HT-29 (cell line): ENCODE results near the gene TREH. TPM values are rescaled to one million over a fixed set of nuclear protein-coding genes. Genes with fewer than 3 reads are reported as not detected.

Source experiments
- DNase-seq: peaks from one replicate; pipeline ENCODE4 v3.0.0-alpha.2; 2015; ENCODE audit warnings: low spot score
- total RNA-seq: library from RNA; depleted of rRNA; stranded (reverse); fragments of >200 nt; shearing (Covaris generic); gene quantifications from 2 replicates; pipeline ENCODE4 v1.2.3, GENCODE V29; 2014

The TREH gene
- total RNA-seq, 1 experiment from 2014 or later: 0.05 TPM

DNA sequence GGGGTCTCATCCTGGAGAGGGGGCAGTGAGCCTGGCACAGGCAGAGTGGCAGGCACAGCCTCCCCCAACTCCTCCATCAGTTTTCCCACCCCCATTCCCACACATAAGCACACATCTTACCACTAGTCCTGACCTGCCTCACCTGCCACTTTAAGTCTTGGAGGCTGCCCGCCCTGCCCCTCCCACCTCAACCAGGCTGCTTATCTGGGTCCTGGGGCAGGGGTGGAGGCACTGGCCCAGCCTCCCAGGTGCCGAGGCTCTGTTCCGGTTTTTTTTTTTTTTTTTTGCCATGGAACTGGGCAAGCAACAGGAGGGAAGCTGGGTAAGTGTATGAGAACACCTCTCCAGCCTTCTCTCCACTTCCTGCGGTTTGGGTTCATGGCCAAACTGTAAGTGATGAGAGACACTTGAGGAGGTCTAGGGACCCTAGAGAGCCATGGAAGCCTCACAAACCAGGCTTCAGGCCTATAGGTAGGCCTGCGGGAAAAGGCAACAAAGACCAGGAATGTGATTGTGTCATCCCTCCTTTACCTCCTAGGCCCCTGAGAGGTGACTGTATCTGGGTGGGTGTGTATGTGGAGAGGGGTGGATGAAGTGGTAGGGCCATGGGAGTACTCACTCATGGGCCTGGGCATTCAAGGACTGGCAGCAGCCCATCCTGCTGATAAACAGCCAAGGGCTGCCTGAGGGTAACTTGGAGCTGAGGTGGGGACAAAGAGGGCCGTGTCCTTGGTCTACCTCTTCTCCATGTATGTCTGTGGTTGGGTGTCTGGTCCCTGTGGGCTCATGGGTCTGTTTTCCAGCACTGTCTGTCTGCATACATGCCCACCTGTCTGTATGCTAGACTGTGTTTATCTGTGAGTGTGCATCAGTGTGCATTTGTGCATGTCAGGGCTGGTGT is 49.4 kb downstream of the TREH start:
- peak; percentile 60 for DNase-seq

DNA sequence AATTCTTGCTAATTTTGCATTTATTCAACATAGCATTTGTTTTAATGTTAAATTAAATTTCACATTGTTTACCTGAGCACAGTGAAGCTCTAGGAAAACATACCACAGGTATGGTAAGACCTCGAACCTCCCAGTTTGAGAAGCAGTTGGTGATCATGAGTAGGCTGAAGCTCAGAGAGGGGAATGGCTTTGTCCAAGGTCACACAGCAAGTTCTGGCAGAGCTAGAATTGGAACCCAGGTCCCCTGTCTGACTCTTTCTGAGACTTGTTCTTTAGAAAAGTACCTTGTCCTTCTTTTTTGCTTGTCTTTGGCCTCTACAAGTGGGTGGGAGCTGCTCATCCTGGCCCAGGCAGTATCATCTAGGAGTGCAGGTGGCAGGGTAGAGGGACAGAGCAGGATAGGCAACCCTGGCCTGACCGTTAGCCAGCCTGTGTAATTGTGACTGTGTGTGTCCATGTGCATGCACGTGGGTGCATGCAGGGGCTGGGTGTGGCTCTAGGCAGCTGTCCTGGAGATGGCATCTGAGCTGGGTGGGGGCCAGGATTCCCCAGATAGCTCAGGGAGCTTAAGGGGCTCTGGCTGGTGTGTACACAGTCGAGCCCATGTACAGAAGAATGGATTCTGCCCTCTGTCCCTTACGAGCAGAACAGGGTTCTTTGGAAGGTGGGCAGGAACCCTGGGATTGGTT is 50.4 kb downstream of the TREH start:
- DNase-seq: no peak

DNA sequence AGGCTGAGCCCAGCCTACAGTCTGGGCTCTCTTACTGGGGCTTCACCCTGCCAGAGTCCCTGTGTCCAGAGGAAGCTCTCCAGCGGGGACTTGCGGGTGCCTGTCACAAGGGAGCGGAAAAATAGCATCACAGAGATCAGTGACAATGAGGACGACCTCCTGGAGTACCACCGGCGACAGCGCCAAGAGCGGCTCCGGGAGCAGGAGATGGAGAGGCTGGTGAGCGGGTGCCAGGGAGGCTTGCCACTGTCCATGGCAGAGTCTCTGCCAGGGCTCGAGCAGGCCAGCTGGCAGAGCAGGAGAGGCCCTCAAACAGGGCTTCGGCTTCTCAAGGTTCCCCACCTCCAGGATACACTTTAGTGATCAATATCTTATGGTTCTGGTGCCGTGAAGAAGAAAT is 51.0 kb downstream of the TREH start:
- DNase-seq: no peak

DNA sequence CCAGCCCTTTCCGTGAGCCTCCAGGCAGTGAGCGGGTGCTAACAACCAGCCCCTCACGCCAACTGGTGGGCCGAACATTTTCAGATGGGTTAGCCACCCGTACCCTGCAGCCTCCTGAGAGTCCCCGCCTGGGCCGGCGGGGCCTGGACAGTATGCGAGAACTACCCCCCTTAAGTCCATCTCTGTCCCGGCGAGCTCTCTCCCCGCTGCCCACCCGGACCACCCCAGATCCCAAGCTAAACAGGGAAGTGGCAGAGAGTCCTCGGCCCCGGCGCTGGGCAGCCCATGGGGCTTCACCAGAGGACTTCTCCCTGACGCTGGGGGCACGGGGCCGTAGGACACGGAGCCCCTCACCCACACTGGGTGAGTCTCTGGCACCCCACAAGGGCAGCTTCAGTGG is 51.4 kb downstream of the TREH start:
- no peak for DNase-seq

DNA sequence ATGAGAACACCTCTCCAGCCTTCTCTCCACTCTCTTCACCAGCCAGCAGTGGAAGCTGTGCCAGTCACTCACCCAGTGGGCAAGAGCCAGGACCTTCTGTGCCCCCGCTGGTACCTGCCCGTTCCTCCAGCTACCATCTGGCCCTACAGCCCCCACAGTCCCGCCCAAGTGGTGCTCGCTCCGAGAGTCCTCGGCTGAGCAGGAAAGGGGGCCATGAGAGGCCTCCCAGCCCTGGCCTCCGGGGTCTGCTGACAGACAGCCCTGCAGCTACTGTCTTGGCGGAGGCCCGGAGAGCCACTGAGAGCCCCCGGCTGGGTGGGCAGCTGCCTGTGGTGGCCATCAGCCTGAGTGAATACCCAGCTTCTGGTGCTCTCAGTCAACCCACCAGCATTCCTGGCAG is 51.9 kb downstream of the TREH start:
- DNase-seq: no peak

GRCh38 chr11:118625976-118626375 is 53.5 kb downstream of the TREH start:
- DNase-seq: no peak

DNA sequence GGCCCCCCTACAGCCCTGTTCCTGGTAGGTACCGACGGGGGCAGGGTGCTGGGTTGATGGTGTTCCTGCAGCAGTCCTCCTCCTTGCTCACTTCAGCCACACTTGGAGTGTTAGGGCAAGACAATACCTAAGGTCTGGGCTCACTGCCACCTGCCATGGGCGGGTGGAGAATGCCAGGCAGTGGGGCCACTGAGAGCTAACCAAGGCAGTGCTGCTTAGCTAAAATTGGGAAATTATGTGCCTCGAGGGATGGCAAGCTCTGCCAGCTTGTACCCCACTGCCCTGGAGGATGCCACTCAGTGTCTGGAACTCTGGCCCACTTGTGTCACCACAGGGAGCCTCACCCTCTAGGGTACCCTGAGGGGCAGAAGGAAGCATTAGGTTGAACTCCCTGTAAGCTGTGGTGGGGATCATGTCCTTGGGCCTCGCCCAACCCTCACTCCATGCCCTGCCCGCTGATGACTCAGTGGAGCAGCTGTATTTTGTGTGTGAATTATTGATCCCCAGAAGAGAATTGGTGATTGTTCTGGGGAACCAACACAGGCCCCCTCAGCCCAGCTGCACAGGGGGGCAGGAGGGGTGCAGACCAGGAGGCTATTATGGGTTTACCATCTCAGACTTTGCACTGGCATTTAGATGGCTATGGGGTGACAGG is 54.3 kb downstream of the TREH start:
- no peak for DNase-seq

DNA sequence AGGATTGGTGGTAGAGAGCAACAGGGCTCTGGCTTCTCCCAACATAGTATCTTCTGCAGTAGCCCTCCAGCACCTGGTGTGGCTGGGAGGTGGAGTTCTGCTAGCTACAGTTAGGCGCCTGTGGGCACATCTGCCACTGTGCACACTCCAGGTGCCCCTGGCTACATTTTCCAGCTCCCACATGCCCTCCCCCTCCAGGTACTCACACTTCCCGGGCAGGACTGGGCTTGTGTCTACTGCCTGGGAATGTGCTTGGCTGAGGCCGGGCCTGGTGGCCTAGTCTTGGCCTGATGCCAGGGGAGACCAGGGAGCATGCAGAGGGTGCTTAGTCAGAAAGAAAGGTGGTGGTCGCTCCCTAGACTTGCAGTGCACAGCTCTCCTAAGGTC is 56.2 kb downstream of the TREH start:
- peak; percentile 67 for DNase-seq

- DNase-seq: peak; percentile 84
These were observed 56.8 kb downstream of the TREH start for GRCh38 chr11:118622376-118623268.

- no peak for DNase-seq
These were observed 57.6 kb downstream of the TREH start for GRCh38 chr11:118621784-118622375.

DNA sequence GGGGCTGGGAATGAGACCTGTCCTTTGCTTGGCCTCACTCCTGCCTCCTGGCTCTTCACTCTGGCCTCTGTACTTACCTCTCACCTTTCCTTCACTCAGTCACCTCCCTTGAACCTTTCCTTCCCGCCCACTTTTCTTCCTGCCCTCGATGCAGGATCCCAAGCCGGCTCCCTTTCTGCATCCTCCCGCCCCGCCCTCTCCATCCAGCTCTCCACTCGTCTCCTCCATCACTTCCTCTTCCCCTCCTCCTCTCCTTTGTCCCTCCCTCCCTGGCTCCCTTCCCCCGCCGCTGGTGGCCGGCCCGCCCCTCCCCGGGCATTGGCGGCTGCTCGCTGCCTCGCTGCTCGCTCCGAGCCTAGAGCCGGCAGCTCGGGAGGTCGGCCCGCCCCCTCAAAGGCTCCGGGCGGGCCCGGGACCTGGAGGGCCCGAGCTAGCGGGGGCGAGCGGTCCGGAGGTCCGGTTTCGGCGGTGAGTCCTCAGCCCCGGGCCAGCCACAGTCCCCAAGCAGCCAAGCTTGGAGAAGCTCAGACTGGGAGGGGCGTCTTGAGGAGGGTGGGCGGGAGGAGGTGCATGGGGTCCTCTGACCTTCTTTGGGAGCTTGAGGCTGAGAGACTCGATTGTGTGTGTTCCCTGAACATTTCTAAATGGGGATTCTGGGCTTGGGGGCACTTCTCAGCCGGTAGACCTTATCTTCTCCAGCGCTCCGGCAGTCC is 58.2 kb downstream of the TREH start:
- peak; percentile 96 for DNase-seq

DNA sequence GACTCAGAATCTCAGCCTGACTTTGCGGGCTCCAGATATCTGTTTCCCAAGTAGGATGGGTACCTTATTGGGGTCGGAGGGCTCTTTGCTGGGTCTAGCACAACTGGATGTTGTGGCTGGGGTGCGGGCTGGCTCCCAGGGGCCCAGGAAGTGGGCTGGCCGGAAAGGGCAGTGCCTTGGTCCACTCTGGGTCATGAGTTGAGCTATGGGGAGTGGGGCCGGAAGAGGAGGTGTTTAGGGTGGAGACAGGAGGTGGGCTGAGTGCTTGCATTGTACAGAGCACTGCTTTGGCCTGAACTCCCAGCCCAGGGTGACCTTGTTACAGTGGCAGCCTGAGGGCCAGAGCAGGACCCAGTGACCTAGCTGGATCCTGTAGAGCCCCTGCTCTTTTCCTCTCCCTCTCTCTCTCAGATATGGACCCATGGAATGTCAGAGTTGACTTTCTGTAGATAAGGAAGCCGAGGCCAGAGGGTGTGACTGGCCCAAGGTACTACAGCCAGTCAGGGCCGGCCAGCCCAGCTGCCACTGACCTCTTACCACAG is 58.9 kb downstream of the TREH start:
- DNase-seq: peak; percentile 92

- DNase-seq: peak; percentile 95
These were observed 59.8 kb downstream of the TREH start for GRCh38 chr11:118619444-118620197.

GRCh38 chr11:118618991-118619375 is 60.5 kb downstream of the TREH start:
- DNase-seq: peak; percentile 93

- peak; percentile 86 for DNase-seq
These were observed 61.1 kb downstream of the TREH start for GRCh38 chr11:118618115-118618990.

DNA sequence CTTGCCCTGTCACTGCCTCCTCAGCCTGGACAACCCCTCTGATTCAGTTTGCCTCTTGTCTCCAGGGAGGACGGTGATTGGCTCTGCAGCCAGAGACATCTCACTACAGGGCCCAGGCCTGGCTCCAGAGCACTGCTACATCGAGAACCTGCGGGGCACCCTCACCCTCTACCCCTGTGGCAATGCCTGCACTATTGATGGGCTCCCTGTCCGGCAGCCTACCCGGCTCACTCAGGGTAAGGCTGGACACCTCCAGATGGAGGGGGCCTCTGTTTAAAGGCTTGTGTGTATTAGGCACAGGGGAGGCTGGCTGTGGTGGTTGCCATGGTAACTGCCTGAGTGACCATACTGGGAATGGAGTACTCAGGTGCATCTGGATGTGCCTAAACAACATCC is 63.5 kb downstream of the TREH start:
- no peak for DNase-seq

GRCh38 chr11:118615282-118615975 is 64.0 kb downstream of the TREH start:
- DNase-seq: peak; percentile 48

DNA sequence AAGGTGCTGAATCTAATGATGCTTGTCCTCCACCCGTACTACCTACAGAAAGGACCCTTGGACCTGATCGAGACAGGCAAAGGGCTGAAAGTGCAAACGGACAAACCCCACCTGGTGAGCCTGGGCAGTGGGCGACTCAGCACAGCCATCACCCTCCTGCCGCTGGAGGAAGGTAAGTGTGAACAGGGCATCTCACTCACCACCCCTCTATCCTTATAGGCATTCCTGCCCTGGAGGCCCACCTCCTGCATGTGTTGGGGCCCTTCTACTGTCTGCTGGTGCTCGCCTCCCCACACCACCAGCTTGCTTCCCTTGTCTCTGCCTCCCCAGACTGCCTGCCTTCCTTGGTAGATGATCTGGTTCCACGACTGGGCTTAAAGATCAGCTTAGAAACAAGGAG is 64.9 kb downstream of the TREH start:
- DNase-seq: no peak
